GM21515 (cell line): Measurements from ENCODE around the gene GPC6.

ENCODE experiments used
- ATAC-seq: cut with Tn5 transposase; IDR thresholded peaks from one replicate; pipeline ENCODE4 v1.9.1; 2021; ENCODE audit not compliant: unreplicated experiment

The GPC6 gene

GRCh38 chr13:93726173-93726957 lies 499.8 kb downstream of the GPC6 start:
- no peak for ATAC-seq

GRCh38 chr13:93727211-93728141 lies 500.9 kb downstream of the GPC6 start:
- no peak for ATAC-seq

GRCh38 chr13:93729383-93729782 lies 502.8 kb downstream of the GPC6 start:
- no peak for ATAC-seq

- ATAC-seq: no peak
Measured at GRCh38 chr13:93730780-93731179, 504.2 kb downstream of the GPC6 start.

GRCh38 chr13:93732186-93732585 lies 505.6 kb downstream of the GPC6 start:
- ATAC-seq: no peak

GRCh38 chr13:93736081-93736480 lies 509.5 kb downstream of the GPC6 start:
- ATAC-seq: no peak

GRCh38 chr13:93736909-93737308 lies 510.3 kb downstream of the GPC6 start:
- no peak for ATAC-seq

GRCh38 chr13:93740334-93740733 lies 513.7 kb downstream of the GPC6 start:
- no peak for ATAC-seq

- ATAC-seq: no peak
Measured at GRCh38 chr13:93744033-93744432, 517.4 kb downstream of the GPC6 start.

GRCh38 chr13:93744886-93745285 lies 518.3 kb downstream of the GPC6 start:
- ATAC-seq: no peak

- no peak for ATAC-seq
Measured at GRCh38 chr13:93745884-93746283, 519.3 kb downstream of the GPC6 start.

GRCh38 chr13:93746589-93746988 lies 520.0 kb downstream of the GPC6 start:
- ATAC-seq: no peak

- no peak for ATAC-seq
Measured at GRCh38 chr13:93750676-93751075, 524.1 kb downstream of the GPC6 start.

GRCh38 chr13:93751117-93751516 lies 524.5 kb downstream of the GPC6 start:
- ATAC-seq: no peak

GRCh38 chr13:93752541-93752940 lies 525.9 kb downstream of the GPC6 start:
- no peak for ATAC-seq

- no peak for ATAC-seq
Measured at GRCh38 chr13:93753639-93754038, 527.0 kb downstream of the GPC6 start.

- ATAC-seq: no peak
Measured at GRCh38 chr13:93755341-93755740, 528.7 kb downstream of the GPC6 start.

- no peak for ATAC-seq
Measured at GRCh38 chr13:93758575-93758974, 532.0 kb downstream of the GPC6 start.

GRCh38 chr13:93762708-93763426 lies 536.3 kb downstream of the GPC6 start:
- no peak for ATAC-seq

GRCh38 chr13:93765062-93765461 lies 538.5 kb downstream of the GPC6 start:
- ATAC-seq: no peak

- no peak for ATAC-seq
Measured at GRCh38 chr13:93765811-93766210, 539.2 kb downstream of the GPC6 start.
